Glutamatergic neuron (in vitro differentiated cells): ENCODE measurements around the gene KCNH8. TPM values are rescaled to one million over a fixed set of nuclear protein-coding genes. Genes with fewer than 3 reads are reported as not detected.

Experiments
- DNase-seq: peaks from one replicate; pipeline ENCODE4 v3.0.0; 2022
- H3K27ac Mint-ChIP-seq: one replicate; pipeline ENCODE4 v1.8.0; 2020; ENCODE audit warnings: mild to moderate bottlenecking, mixed read lengths, inconsistent platforms; ENCODE audit not compliant: unreplicated experiment
- H3K27me3 Mint-ChIP-seq: one replicate; pipeline ENCODE4 v1.8.0; 2020; ENCODE audit warnings: mild to moderate bottlenecking, moderate library complexity, mixed read lengths, inconsistent platforms; ENCODE audit not compliant: unreplicated experiment
- H3K36me3 Mint-ChIP-seq: one replicate; pipeline ENCODE4 v1.8.0; 2020; ENCODE audit warnings: mild to moderate bottlenecking, mixed read lengths, inconsistent platforms; ENCODE audit not compliant: unreplicated experiment
- H3K4me1 Mint-ChIP-seq: one replicate; pipeline ENCODE4 v1.8.0; 2020; ENCODE audit warnings: mild to moderate bottlenecking, low read depth, mixed read lengths, inconsistent platforms; ENCODE audit not compliant: unreplicated experiment
- H3K4me3 Mint-ChIP-seq: one replicate; pipeline ENCODE4 v1.8.0; 2020; ENCODE audit warnings: mild to moderate bottlenecking, mixed read lengths, inconsistent platforms; ENCODE audit not compliant: unreplicated experiment
- H3K9me3 Mint-ChIP-seq: one replicate; pipeline ENCODE4 v1.8.0; 2020; ENCODE audit warnings: mild to moderate bottlenecking, moderate library complexity, mixed read lengths, inconsistent platforms; ENCODE audit not compliant: unreplicated experiment
- total RNA-seq: library from RNA; stranded (reverse); fragmentation: NEBNext Ultra II Directional; extraction: Animal tissue kit (Norgen Biotek cat#: 25700); gene quantifications from one replicate; pipeline ENCODE4 v1.2.1, GENCODE V29; 2021; ENCODE audit not compliant: unreplicated experiment
- TF ChIP-seq, protein P1 (sequence below): fragments of 200-600 bp; sonication (generic); IDR thresholded peaks from one replicate; pipeline ENCODE4 v1.5.0; 2021; ENCODE audit not compliant: partially characterized antibody, unreplicated experiment

The KCNH8 gene
- total RNA-seq, 1 donor from 2014 or later, result 30.9 TPM

DNA sequence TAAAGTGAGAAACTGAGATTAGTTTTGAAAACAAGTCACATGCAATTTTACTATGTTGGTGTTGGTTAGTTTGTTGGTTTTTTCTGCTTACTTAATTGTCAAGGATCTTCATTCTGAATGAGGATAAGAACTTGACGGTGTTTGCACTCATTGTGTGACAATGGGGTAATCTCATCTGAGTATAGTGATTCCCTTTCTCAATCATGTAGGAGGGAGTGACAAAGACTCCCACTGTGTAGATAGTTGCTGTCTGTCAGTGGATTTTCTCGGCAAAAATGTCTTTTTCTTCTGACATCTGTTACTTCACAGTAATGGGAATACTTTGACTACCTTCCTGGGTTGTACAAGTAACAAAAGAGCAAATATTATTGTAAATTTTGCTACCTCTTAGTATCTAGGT is 23.5 kb downstream of the KCNH8 start:
- Mint-ChIP-seq H3K4me3 (no peak overlapping the region), H3K9me3 (no peaks in the 10 kb centered on the region), H3K36me3 (no peaks in the 10 kb centered on the region), H3K4me1 (peaks cover 6% of the 10 kb centered on the region), H3K27ac (no peak overlapping the region), H3K27me3 (no peaks in the 10 kb centered on the region)
- TF ChIP-seq, protein P1, sequence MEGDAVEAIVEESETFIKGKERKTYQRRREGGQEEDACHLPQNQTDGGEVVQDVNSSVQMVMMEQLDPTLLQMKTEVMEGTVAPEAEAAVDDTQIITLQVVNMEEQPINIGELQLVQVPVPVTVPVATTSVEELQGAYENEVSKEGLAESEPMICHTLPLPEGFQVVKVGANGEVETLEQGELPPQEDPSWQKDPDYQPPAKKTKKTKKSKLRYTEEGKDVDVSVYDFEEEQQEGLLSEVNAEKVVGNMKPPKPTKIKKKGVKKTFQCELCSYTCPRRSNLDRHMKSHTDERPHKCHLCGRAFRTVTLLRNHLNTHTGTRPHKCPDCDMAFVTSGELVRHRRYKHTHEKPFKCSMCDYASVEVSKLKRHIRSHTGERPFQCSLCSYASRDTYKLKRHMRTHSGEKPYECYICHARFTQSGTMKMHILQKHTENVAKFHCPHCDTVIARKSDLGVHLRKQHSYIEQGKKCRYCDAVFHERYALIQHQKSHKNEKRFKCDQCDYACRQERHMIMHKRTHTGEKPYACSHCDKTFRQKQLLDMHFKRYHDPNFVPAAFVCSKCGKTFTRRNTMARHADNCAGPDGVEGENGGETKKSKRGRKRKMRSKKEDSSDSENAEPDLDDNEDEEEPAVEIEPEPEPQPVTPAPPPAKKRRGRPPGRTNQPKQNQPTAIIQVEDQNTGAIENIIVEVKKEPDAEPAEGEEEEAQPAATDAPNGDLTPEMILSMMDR, result no peak
- DNase-seq, result no peak

DNA sequence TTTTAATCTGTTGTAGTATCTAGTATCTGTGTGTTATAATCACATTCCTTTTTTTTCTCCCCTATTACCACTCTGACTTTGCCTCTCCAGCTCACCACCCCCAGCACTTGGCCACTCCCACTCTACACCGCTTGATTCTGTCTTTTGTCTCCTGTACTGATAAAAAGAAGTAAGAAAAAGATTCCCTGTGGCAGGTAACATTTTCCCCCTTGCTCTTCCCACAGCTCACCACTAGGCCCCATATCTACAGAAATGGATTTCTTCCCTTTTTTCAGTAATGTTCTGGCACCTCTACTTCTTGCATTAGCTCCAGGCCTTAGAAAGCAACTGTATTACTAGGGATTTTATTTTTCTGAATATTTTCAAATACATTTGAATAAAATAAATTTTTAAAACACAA is 25.6 kb downstream of the KCNH8 start:
- Mint-ChIP-seq H3K27ac (peak overlapping the region; percentile 68), H3K4me1 (peaks cover 9% of the 10 kb centered on the region), H3K36me3 (no peaks in the 10 kb centered on the region), H3K9me3 (no peaks in the 10 kb centered on the region), H3K4me3 (peak overlapping the region; percentile 50), H3K27me3 (no peaks in the 10 kb centered on the region)
- TF ChIP-seq, protein P1, result peak; percentile 58
- DNase-seq, result peak; percentile 20

DNA sequence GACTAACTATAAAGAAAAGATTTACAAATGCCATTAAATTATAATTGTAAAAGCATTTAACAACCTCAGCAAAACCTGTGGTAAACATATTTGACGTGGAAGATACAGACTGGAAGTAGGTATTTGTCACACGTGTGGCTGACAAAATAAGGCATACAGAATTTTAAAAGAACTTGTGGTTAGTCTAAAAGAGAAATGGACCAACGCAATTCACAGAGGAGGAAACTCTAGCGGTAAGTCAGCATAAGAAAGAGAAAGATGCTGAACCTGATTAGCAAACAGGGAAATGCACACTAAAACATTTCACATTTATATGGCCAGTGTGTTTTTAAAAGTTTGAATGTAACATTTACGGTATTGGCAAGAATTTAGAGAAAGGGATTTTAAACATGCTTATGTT is 35.3 kb downstream of the KCNH8 start:
- Mint-ChIP-seq H3K9me3 (no peaks in the 10 kb centered on the region), H3K4me1 (no peaks in the 10 kb centered on the region), H3K27ac (no peak overlapping the region), H3K36me3 (no peaks in the 10 kb centered on the region), H3K27me3 (no peaks in the 10 kb centered on the region), H3K4me3 (no peak overlapping the region)
- TF ChIP-seq, protein P1, result no peak
- DNase-seq, result no peak

DNA sequence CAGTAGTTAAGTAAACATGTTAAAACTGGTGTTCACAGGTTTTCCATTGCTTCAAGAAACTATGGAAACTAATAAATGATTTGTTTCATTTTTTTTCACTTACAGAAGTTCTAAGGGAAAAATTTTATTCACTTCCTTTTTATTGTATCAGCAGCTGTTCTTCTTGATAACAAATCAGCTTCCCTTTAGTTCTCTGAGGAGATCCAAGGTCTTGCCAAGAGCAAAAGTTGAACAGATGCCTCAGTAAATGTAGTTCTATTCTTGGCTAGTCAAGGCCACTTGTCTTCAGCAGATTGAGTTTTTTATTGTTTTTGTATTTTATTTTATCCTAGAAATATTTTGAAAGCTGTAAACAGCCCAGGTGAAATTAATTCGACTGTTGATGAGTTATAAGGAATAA is 41.8 kb downstream of the KCNH8 start:
- Mint-ChIP-seq H3K4me3 (no peak overlapping the region), H3K36me3 (no peaks in the 10 kb centered on the region), H3K27me3 (no peaks in the 10 kb centered on the region), H3K9me3 (no peaks in the 10 kb centered on the region), H3K4me1 (peaks cover 2% of the 10 kb centered on the region), H3K27ac (no peak overlapping the region)
- TF ChIP-seq, protein P1, result no peak
- no peak for DNase-seq

DNA sequence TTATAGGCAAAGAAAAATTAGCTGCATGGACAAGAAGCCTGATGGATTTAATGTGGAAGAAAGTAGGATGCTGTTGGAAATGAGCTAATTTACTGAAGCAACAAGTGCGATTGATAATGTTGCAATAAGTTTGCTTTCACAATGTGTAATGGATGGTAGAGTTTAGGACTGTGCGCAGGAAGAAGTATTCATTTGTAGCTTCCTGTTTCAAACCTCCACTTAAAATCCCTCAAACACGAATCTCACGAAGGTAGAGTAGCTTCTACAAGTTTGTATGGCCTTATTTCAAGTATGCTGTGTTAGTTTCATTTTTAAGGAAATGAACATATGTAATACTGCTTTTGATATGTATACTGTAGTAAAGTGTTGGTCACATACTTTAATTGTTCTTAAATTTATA is 42.3 kb downstream of the KCNH8 start:
- H3K27me3 Mint-ChIP-seq, result no peaks in the 10 kb centered on the region
- TF ChIP-seq, protein P1, result no peak
- H3K9me3 Mint-ChIP-seq, result no peaks in the 10 kb centered on the region

More for the DNA sequence above, 42.3 kb downstream of the KCNH8 start:
- H3K4me3 Mint-ChIP-seq, result no peak overlapping the region
- peaks cover 2% of the 10 kb centered on the region for H3K4me1 Mint-ChIP-seq
- H3K27ac Mint-ChIP-seq, result no peak overlapping the region
- H3K36me3 Mint-ChIP-seq, result no peaks in the 10 kb centered on the region
- DNase-seq, result no peak
